ENCODE measurements around the gene NELFA.

GRCh38 chr4:1970926-1971325 is 37.8 kb downstream of the NELFA start:
- TF ChIP-seq CTCF (IDR thresholded peaks at IDR 0.05): no peak
- TF ChIP-seq SIN3A (IDR thresholded peaks at IDR 0.05; ENCODE audit: borderline replicate concordance, insufficient read depth, low read depth, low read length): no peak
- TF ChIP-seq POLR2AphosphoS5 (IDR thresholded peaks at IDR 0.05; ENCODE audit: low read depth, low read length): no peak
- no peak for TF ChIP-seq TCF7L2 (IDR thresholded peaks at IDR 0.05; ENCODE audit: low read depth, low read length)
